Astrocyte (in vitro differentiated cells and primary cell): Measurements from ENCODE around the gene OR6Q1.

Experiments
- EZH2 ChIP-seq: IDR thresholded peaks from 2 replicates; pipeline ENCODE4 v1.6.1; 2012; ENCODE audit warnings: mild to moderate bottlenecking, low read length, inconsistent platforms; ENCODE audit not compliant: insufficient read depth
- TF ChIP-seq, protein P1 (sequence below): IDR thresholded peaks from 2 replicates; pipeline ENCODE4 v1.5.1; 2011; ENCODE audit warnings: low read depth, mild to moderate bottlenecking, inconsistent platforms, low read length, moderate library complexity; ENCODE audit not compliant: insufficient read depth

DNA sequence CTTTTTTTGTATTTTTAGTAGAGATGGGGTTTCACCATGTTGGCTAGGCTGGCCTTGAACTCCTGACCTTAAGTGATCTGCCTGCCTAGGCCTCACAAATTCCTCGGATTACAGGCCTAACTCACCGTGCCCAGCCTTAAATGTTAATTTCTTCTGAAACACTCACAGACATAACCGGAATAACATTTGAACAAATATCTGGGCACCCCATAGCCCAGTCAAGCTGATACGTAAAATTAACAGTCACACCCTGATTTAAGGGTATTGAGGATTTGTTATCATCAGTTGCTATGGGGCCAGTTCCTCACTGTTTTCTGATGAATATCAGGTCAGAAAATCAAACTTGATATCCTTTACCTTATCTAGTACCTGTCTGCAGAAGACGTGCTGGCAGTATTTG, 30.1 kb upstream of the OR6Q1 start:
- TF ChIP-seq, protein P1, sequence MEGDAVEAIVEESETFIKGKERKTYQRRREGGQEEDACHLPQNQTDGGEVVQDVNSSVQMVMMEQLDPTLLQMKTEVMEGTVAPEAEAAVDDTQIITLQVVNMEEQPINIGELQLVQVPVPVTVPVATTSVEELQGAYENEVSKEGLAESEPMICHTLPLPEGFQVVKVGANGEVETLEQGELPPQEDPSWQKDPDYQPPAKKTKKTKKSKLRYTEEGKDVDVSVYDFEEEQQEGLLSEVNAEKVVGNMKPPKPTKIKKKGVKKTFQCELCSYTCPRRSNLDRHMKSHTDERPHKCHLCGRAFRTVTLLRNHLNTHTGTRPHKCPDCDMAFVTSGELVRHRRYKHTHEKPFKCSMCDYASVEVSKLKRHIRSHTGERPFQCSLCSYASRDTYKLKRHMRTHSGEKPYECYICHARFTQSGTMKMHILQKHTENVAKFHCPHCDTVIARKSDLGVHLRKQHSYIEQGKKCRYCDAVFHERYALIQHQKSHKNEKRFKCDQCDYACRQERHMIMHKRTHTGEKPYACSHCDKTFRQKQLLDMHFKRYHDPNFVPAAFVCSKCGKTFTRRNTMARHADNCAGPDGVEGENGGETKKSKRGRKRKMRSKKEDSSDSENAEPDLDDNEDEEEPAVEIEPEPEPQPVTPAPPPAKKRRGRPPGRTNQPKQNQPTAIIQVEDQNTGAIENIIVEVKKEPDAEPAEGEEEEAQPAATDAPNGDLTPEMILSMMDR, result no peak
- TF ChIP-seq EZH2, result no peak
